ENCODE measurements around the gene PLA2G4B.

- TF ChIP-seq CTCF (IDR thresholded peaks at IDR 0.05) (no peak), POLR2AphosphoS5 (IDR thresholded peaks at IDR 0.05) (no peak), POLR2A (IDR thresholded peaks at IDR 0.05) (no peak)
Measured at GRCh38 chr15:41790169-41790568, 48.5 kb upstream of the PLA2G4B start.

Data from prostate gland (tissue), 2 donors.